NCI-H146 (cell line): ENCODE measurements around the gene ERN2.
"Not testable (repeated sequence)": the region's sequence is repeated elsewhere in the genome, so short reads cannot be mapped to it uniquely, and the experiment has no call there.

ENCODE experiments used
- DNase-seq: peaks from one replicate; lab custom pipeline; 2025; lab: John Stamatoyannopoulos, UW

ERN2 gene

DNA sequence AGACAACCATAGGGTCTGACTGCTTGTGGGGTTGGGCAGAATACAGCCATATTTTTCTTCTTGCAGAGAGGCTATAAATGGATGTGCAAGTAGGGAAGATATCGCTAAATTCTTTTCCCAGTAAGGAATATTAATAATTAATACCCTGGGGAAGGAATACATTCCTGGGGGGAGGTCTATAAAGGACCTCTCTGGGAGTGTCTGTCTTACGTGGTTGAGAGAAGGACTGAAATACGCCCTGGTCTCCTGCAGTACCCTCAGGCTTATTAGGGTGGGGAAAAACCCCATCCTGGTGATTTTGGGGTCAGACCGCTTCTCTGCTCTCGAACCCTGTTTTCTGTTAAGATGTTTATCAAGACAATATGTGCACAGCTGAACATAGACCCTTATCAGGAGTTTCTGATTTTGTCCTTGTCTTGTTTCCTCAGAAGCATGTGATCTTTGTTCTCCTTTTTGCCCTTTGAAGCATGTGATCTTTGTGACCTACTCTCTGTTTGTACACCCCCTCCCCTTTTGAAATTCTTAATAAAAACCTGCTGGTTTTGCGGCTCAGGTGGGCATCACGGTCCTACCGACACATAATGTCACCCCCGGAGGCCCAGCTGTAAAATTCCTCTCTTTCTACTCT is 9.7 kb upstream of the ERN2 start:
- not testable (repeated sequence) for DNase-seq

DNA sequence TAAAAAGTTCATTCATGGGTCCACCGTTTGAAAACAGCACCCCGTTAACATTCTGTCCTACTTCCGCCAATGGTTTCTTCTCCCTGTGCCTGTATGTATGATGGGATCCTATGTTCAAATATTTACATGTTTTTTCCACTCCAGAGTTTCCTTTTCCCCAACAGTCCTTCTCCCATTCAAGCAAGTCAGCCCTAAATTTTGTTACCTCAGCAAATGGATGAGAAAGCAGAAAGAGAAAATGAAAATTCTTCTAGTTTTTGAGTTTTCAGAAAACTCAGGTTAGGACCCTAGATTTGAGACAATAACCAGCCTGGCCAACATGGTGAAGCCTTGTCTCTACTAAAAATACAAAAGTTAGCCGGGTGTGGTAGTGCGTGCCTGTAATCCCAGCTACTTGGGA is 3.5 kb upstream of the ERN2 start:
- DNase-seq: no peak

DNA sequence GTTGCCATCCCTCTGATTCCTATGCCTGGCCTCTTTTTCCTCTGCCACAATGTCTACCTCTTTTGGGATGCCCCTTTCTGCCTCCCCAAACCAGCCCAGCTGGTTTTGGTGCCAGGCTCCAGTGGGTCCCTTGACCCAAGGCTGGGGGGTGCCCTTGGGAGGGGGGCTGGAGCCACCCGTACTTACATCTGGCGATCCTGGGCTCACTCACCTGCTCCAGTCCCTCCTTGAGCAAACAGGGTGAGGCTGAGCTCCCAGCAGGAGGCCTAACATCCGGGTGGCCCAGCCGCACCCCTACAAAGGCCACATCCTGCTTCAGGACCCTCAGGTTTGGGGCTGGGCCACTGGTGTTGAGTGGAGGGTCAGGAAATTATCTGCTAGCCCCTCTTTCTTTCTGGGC is 1.2 kb downstream of the ERN2 start:
- peak; percentile 17 for DNase-seq

DNA sequence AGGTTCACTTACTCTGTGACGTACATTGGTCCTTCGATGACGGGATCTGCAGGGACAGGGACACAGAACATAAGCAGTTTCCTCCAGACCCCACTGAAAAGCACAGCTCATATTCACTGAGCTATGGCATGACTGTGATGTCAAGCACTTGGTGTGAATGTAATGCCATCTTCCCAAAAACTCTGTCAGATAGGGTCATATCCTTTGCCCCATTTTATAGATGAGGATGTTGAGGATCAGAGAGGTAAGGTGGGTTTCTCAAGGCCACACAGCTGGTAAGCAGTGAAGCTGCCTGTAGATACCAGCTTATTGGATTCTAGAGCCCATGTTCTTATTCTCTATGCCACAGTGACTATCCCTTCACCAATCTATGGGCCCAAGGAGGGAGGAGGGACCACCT is 2.5 kb downstream of the ERN2 start:
- DNase-seq: no peak

DNA sequence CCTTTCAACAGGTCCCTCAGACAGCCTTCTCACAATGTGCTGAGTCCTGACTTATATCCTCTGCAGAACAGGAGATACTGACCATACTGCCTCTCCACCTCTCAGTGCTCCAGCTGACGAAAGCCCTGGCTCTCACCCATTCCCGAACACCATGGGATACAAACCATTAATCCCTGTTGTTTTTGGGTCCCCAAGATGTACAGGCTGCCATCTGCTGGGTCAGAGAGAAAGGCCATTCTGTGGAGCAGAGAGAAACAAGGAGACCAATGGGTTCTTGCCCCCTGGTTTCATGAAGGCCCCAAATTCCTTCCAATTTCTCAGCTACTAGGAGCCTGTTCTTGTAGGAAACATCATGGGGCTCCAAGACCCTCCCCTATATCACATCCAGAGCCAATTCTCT is 3.0 kb downstream of the ERN2 start:
- DNase-seq: no peak

DNA sequence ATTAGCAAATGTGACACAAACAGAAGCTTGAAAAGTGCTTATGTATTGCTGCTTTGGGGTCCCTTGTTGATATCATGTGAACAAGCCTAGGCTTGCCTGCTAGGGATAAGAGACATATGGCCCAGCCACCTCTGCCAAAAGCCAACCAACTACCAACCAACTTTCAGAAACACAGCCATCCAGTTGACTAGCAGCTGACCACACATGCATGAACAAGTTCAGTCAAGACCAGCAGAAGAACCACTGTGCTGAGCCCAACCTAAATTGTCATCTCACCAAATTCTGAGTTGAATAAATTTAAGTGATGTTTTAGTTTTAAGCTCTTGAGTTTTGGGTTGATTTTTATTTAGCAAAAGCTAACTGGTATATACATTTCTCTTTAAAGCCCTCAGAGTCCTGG is 3.5 kb downstream of the ERN2 start:
- DNase-seq: no peak

DNA sequence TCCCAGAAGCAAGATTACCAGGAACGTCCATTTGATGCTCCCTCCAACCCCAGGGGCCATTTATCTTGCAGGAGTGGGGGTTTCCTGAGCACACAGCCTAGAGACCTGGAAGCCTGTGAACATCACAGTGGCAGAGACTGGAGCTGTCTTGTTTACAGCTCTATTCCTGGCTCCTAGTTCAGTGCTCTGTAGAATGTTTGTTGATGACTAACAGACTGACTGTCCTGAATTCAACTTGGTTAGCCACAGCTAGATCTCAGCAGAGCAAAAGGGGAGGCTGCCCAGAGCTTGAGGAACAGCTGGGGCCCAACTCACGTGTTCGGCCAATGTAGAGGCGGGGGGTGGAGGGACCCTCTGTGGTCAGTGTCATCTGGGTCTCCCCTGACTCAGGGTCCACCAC is 6.6 kb downstream of the ERN2 start:
- DNase-seq: no peak

DNA sequence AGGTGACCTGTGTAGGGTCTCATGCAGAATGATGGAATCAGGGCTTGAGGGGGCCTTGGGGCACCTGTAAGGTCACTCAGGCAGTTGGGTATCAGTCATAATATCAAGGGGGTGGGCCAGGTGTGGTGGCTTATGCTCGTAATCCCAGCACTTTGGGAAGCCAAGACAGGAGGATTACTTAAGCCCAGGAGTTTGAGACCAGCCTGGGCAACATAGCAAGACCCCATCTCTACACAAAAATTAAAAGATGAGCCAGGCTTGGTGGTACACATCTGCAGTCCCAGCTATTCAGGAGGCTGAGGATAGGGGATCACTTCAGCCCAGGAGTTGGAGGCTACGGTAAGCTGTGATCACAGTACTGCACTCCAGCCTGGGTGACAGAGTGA is 7.5 kb downstream of the ERN2 start:
- DNase-seq: no peak

DNA sequence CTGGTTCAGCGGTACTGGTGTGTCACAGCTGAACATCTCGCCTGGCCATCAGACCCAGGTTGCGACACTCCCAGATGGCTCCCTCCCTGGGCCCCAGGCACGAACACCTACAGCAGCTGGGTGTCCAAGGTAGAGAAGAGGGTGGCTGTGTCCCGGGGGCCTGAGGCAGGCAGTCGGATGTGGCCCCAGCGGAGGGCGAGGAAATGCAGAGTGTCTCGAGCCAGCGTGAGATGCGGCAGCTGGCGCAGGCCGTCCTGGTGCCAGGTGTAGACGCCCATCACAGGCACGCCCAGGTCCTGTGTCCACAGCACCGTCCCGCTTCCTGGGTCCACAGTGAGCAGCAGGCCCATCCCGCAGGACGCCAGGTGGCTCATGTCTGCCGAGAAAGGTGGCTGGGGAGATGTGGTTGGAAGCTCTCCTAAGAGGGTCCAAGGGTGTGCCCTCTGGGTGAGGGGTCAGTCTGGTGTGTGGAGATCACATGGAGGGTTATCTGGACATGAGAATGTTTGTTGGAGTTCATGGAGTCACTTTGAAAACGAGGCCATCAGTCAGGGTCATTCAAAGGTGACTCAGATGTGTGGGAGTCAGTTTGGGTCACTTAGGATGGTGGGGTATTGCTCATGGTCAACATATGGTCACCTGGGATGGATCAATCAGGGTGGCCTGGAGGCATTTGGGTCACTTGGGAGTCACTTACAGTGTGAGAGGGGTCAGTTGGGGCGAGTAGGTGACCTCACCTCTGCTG is 8.1 kb downstream of the ERN2 start:
- no peak for DNase-seq

DNA sequence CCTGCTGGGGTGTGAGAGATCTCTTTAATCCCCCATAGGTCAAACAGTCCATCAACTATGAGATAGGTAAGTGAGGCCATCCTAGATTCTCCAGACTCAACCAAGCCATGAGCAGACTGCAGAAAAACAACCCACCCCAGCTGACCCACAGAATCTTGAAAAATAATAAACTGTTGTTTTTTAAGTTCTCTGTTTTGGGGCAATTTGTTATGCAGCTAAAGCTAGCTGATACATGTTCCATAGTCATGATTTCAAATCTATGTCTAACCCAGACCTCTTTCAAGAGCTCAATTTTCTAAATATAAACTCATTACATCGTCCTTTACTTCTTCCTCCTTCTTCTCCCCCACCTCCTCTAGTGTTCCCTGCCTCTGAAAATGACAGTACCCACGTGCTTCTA is 10.1 kb downstream of the ERN2 start:
- DNase-seq: no peak

DNA sequence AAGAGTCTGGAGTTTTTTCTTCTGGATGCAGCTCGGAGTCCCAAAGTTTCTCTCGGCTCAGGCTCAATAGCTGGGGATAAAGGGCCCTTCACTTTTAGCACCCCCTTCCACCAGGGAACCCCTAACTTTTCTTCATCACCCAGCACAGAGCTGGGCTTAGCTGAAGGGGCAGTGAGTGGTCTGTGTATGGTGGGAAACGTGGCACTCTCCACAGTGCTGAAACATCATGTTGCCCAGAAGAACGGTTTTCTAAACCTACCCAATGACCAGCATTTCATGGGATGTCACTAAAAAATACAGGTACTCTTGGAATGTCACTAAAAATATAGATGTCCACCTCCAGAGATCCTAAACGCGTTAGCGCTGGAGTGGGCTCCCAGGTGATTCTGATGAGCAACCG is 12.0 kb downstream of the ERN2 start:
- no peak for DNase-seq

DNA sequence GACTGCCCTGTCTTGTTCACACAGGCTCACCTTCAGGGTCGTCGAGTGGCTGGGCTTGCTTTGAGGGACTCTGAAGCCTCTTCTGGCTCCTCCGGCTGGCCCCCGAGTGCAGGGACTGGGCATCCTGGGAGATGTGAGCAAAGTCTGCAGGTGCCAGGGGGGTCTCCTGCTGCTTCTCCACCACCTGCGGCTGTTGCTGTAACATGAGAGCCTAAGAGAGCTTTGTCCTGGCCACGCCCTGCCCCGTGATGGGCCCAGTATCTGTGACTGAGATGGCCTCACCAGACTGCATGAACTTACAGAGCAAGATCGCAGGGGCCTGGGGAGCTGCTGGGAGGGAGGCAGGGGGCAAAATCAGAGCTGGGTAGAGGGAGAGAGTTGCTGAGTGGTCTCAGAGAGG is 12.5 kb downstream of the ERN2 start:
- peak; percentile 91 for DNase-seq

DNA sequence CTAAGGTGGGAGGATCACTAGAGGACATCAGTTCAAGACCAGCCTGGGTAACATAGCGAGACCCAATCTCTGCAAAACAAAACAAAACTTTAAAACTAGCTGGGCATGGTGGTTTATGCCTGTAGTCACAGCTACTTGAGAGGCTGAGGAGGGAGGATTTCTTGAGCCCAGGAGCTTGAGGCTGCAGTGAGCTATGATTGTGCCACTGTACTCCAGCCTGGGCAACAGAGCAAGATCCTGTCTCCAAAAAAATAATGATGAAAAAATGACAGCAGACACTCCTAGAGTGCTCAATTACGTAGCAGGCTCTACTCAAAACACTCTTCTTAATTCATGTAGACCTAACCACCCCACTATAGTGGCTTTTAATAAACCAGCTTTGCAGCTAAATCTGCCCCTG is 12.9 kb downstream of the ERN2 start:
- no peak for DNase-seq

DNA sequence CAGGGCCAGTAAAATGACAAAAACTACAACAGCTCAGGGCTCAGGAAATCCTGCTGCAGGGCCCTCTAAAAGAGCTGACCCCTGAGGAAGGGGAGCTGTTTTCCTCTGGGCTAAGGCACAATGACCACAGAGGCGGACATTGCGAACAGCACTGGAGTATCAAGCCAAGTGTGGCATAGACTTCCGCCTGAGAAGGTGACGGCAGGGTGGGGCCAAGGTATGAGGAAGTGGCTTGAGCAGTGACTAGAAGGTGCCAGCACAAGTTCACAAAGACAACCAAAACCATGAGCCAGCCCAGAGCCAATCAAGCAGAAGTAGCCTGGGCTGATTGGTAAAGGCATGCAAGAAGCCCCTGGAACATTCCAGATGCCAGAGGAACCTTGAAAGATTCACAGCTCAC is 13.9 kb downstream of the ERN2 start:
- DNase-seq: no peak

DNA sequence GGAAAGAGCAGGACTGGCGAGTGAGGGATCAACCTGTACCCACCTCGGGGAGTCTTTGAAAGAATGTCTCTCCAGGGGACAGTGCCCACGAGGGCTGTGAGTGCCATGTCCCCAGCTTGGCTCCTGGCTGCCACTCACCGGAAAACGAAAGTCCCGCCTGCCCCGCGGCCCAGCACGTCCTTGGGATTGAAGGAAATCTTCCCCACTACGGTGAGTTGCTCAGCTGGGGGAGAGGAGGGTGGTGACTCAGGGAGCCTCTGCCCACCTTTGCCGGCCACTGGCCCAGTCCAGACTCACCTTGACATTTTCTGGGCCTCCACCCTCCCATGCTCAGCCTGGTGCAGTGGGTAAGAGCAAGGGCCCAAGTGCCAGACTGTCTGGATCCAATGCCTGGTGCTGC is 17.3 kb downstream of the ERN2 start:
- DNase-seq: no peak

DNA sequence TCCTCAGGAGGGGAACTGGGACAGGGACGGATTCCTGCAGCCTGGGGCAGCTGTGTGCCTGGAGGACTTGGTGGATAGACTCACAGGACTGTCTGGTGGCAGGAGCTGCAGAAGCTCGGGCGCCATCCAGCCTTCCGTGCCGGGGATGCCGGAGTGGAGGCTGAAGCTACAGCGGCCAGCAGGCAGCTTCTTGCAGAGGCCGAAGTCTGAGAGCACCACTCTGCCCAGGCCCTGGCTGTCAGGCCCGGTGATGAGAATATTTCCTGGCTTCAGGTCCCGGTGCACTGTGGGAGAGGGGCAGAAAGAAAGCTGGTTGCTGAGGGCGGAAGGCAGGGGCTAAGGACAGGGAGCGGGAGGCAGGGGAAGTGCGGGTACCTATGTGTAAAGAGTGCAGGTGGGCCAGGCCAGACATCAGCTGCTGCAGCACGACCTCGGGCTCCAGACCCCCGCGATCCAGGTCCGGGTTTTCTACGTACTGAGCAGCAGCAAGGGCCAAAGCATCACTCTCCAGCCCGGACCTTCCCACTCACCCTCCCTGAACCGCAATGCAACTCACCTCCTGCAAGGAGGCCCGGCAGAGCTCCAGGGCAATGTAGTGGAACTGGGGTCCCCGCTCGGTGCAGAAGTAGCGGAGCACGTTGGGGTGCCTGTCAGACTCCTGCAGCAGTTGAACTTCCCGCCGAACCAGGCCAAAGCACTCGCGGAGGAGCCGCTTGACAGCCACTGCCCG is 18.2 kb downstream of the ERN2 start:
- no peak for DNase-seq

DNA sequence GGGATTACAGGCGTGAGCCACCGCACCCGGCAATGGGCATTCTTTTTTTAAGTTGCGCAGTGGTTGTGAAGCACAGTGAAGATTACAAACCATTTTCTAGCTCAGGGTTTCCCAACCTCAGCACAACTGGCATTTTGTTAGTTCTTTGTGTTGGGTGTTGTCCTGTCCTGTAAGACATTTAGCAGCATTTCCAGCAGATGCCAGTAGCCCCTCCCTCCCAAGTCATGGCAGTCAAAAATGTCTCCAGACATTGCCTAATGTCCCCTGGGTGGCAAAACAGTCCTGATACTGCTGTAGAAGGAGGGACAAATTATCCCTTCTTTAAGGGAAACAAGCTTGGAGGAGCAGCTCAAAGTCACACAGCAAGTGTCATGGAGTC is 18.8 kb downstream of the ERN2 start:
- no peak for DNase-seq

DNA sequence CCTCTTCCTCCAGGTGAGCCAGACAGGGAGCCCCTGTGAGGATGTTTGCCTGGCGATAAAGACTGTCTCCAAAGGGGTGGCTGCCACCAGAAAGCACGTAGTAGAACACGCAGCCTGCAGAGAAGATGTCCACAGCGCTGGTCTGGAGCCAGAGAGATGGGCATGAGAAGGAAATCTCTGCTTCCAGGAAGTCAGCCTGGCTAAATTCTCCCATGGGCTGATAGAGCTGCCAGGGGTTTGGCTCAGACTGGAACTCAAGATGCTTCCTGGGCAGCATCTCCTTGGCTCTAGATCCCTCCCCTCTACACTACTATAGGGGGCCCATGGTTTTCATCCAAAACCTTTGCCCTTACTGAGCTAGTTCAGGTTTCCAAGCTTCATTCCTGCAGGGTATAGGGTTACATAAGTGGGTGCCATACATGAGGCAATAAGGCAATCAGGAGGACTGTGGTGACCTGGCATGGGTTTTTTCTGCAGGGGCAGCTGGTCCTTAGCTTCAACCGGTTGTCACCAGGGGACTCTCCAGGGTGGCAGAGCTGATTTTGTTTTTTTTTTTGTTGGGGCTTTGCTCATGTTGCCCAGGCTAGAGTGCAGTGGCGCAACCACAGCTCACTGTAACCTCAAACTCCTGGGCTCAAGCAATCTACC is 20.7 kb downstream of the ERN2 start:
- no peak for DNase-seq

DNA sequence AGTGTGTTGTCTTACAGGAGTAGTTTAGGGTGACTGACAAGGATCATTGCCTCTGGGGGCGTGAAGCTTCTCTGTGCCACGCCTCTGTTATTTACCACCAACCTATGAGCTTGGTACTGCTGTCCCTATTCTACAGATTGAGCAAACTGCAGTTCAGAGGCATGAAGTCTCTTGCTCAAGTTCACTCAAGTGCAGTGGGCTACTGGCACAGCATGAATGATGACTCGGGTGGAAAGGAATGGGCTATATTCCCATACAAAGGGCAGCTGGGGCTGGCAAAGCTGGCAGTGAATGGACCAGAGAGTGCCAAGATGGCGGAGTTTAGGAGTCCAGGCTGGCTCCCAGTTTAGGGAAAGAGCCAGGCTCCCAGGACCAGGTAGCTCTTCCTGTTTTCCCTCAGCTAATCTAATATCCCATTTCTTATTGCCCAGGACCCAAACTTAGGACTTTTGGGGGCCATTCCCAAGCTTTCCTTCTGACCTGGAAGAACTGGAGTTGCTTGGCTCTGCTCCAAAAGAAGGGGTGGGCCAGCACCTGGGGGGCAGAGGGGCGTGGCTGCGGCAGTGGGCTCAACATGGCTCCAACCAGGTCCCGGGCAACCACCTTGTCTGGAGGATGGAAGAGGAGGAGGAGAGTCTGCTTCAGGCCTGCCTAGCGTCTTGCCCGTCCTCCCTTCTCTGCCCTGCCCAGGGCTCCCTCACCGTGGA is 21.4 kb downstream of the ERN2 start:
- DNase-seq: no peak

DNA sequence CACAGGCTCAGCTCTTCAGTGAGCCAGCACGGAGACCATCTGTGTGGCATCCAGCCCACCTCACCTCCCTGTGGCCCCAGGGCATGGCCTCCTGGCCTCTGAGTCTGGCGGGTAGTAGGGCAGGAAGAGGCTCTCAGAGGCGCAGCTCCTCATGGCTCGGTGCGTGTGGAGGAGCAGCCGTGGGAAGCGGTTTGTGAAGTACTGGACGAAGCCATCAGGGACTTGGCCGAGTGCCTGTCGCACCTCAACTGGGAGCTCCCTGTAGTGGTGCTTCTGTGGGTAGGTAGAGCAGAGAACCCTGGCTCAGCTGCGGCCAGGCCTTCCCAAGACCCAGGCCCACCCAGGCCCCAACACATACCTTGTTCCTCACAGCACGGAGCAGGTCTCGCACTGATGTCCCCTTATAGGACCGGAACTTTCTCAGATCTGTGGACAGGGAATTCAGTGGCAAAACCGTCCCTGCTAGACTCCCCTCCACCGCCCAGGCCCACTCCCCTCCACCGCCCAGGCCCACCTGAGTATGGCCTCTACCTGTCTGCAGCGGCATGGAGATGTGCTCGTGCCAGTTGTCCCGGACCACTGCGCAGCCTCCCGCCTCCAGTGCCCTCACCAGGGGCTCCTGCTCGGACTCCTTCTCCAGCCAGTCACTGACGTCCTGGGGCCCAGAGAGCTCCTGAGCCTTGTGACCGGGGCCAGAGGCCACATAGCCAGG is 22.1 kb downstream of the ERN2 start:
- DNase-seq: no peak

DNA sequence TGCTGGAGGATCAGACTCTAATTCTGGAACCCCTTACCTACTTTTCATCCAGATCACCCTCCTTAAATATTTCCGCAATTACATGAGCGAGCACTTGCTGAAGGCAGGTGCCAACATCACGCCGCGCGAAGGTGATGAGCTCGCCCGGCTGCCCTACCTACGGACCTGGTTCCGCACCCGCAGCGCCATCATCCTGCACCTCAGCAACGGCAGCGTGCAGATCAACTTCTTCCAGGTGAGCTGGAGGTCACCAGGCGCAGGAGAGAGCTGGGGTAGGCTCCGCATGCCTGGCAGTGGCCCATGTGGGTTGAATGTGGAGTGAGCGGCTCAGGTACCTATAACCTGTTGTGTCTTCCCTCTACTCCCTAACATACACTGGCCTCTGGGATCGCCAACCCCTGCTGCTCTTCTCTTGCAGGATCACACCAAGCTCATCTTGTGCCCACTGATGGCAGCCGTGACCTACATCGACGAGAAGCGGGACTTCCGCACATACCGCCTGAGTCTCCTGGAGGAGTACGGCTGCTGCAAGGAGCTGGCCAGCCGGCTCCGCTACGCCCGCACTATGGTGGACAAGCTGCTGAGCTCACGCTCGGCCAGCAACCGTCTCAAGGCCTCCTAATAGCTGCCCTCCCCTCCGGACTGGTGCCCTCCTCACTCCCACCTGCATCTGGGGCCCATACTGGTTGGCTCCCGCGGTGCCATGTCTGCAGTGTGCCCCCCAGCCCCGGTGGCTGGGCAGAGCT is 23.4 kb downstream of the ERN2 start:
- no peak for DNase-seq
